Measurements from ENCODE around the gene KSR1. TPM values are rescaled to one million over a fixed set of nuclear protein-coding genes. Genes with fewer than 3 reads are reported as not detected.
"Not testable (repeated sequence)": the region's sequence is repeated elsewhere in the genome, so short reads cannot be mapped to it uniquely, and the experiment has no call there.

Gene KSR1
- total and polyA plus RNA-seq, 9 donors, result 43.3 to 112 (median 71.6) TPM

GRCh38 chr17:27660436-27660835 is 204.2 kb downstream of the KSR1 start:
- H3K4me3 ChIP-seq (ENCODE audit: low read length), result no peak overlapping the region
- DNase-seq, result no peak
- H3K27me3 ChIP-seq (ENCODE audit: control insufficient read depth, insufficient read depth, low read length), result no peaks in the 10 kb centered on the region
- H3K4me1 ChIP-seq (ENCODE audit: control insufficient read depth, insufficient read depth, low read length), result no peaks in the 10 kb centered on the region
- no peaks in the 10 kb centered on the region for H3K9me3 ChIP-seq (replicated peaks; ENCODE audit: control insufficient read depth, low read depth, low read length)
- H3K27ac ChIP-seq (ENCODE audit: low read length), result no peak overlapping the region
- no CpG with 5 or more reads among the region's 3 CpGs for WGBS (ENCODE audit: insufficient coverage)
- no peaks in the 10 kb centered on the region for H3K36me3 ChIP-seq (ENCODE audit: control insufficient read depth, insufficient read depth, low read length)

- H3K4me3 ChIP-seq (ENCODE audit: low read length), result no peak overlapping the region
- H3K27me3 ChIP-seq (ENCODE audit: control insufficient read depth, insufficient read depth, low read length), result no peaks in the 10 kb centered on the region
- WGBS (ENCODE audit: insufficient coverage), result 75% methylated on average over 5 of the region's 8 CpGs
- DNase-seq, result no peak
- H3K27ac ChIP-seq (ENCODE audit: low read length), result no peak overlapping the region
- no peaks in the 10 kb centered on the region for H3K36me3 ChIP-seq (ENCODE audit: control insufficient read depth, insufficient read depth, low read length)
- H3K4me1 ChIP-seq (ENCODE audit: control insufficient read depth, insufficient read depth, low read length), result no peaks in the 10 kb centered on the region
- H3K9me3 ChIP-seq (replicated peaks; ENCODE audit: control insufficient read depth, low read depth, low read length), result no peaks in the 10 kb centered on the region
Measured at GRCh38 chr17:27663936-27664605, 207.8 kb downstream of the KSR1 start.

GRCh38 chr17:27664606-27664965 is 208.3 kb downstream of the KSR1 start:
- 71% methylated on average over 1 of the region's 2 CpGs for WGBS (ENCODE audit: insufficient coverage)
- H3K4me3 ChIP-seq (ENCODE audit: low read length), result no peak overlapping the region
- DNase-seq, result no peak
- no peaks in the 10 kb centered on the region for H3K9me3 ChIP-seq (replicated peaks; ENCODE audit: control insufficient read depth, low read depth, low read length)
- H3K4me1 ChIP-seq (ENCODE audit: control insufficient read depth, insufficient read depth, low read length), result no peaks in the 10 kb centered on the region
- no peak overlapping the region for H3K27ac ChIP-seq (ENCODE audit: low read length)
- H3K36me3 ChIP-seq (ENCODE audit: control insufficient read depth, insufficient read depth, low read length), result no peaks in the 10 kb centered on the region
- no peaks in the 10 kb centered on the region for H3K27me3 ChIP-seq (ENCODE audit: control insufficient read depth, insufficient read depth, low read length)

- Histone ChIP-seq H3K27ac (ENCODE audit: low read length) (no peak overlapping the region), H3K4me1 (ENCODE audit: control insufficient read depth, insufficient read depth, low read length) (no peaks in the 10 kb centered on the region), H3K4me3 (ENCODE audit: low read length) (no peak overlapping the region), H3K9me3 (replicated peaks; ENCODE audit: control insufficient read depth, low read depth, low read length) (no peaks in the 10 kb centered on the region), H3K27me3 (ENCODE audit: control insufficient read depth, insufficient read depth, low read length) (no peaks in the 10 kb centered on the region), H3K36me3 (ENCODE audit: control insufficient read depth, insufficient read depth, low read length) (no peaks in the 10 kb centered on the region)
- no peak for DNase-seq
- WGBS (ENCODE audit: insufficient coverage), result no CpG with 5 or more reads among the region's 4 CpGs
Measured at GRCh38 chr17:27665549-27665948, 209.3 kb downstream of the KSR1 start.

GRCh38 chr17:27666270-27666669 is 210.0 kb downstream of the KSR1 start:
- not testable (repeated sequence) for H3K4me3 ChIP-seq (ENCODE audit: low read length); H3K27me3 ChIP-seq (ENCODE audit: control insufficient read depth, insufficient read depth, low read length); H3K9me3 ChIP-seq (replicated peaks; ENCODE audit: control insufficient read depth, low read depth, low read length); H3K4me1 ChIP-seq (ENCODE audit: control insufficient read depth, insufficient read depth, low read length); H3K36me3 ChIP-seq (ENCODE audit: control insufficient read depth, insufficient read depth, low read length); DNase-seq; H3K27ac ChIP-seq (ENCODE audit: low read length)
- 54% methylated on average over 3 of the region's 6 CpGs for WGBS (ENCODE audit: insufficient coverage)

GRCh38 chr17:27666831-27667560 is 210.7 kb downstream of the KSR1 start:
- H3K4me1 ChIP-seq (ENCODE audit: control insufficient read depth, insufficient read depth, low read length), result no peaks in the 10 kb centered on the region
- no peaks in the 10 kb centered on the region for H3K9me3 ChIP-seq (replicated peaks; ENCODE audit: control insufficient read depth, low read depth, low read length)
- DNase-seq, result no peak
- no peak overlapping the region for H3K4me3 ChIP-seq (ENCODE audit: low read length)
- 76% methylated on average over 3 of the region's 11 CpGs for WGBS (ENCODE audit: insufficient coverage)
- H3K27ac ChIP-seq (ENCODE audit: low read length), result no peak overlapping the region
- no peaks in the 10 kb centered on the region for H3K27me3 ChIP-seq (ENCODE audit: control insufficient read depth, insufficient read depth, low read length)
- no peaks in the 10 kb centered on the region for H3K36me3 ChIP-seq (ENCODE audit: control insufficient read depth, insufficient read depth, low read length)

GRCh38 chr17:27667656-27668487 is 211.6 kb downstream of the KSR1 start:
- H3K4me3 ChIP-seq (ENCODE audit: low read length), result no peak overlapping the region
- H3K27ac ChIP-seq (ENCODE audit: low read length), result no peak overlapping the region
- no peaks in the 10 kb centered on the region for H3K36me3 ChIP-seq (ENCODE audit: control insufficient read depth, insufficient read depth, low read length)
- DNase-seq, result no peak
- H3K4me1 ChIP-seq (ENCODE audit: control insufficient read depth, insufficient read depth, low read length), result no peaks in the 10 kb centered on the region
- H3K9me3 ChIP-seq (replicated peaks; ENCODE audit: control insufficient read depth, low read depth, low read length), result no peaks in the 10 kb centered on the region
- 79% methylated on average over 12 of the region's 12 CpGs for WGBS (ENCODE audit: insufficient coverage)
- H3K27me3 ChIP-seq (ENCODE audit: control insufficient read depth, insufficient read depth, low read length), result no peaks in the 10 kb centered on the region

GRCh38 chr17:27668488-27668823 is 212.2 kb downstream of the KSR1 start:
- WGBS (ENCODE audit: insufficient coverage), result 29% methylated on average over 2 of the region's 2 CpGs
- no peaks in the 10 kb centered on the region for H3K4me1 ChIP-seq (ENCODE audit: control insufficient read depth, insufficient read depth, low read length)
- H3K4me3 ChIP-seq (ENCODE audit: low read length), result no peak overlapping the region
- no peaks in the 10 kb centered on the region for H3K9me3 ChIP-seq (replicated peaks; ENCODE audit: control insufficient read depth, low read depth, low read length)
- H3K36me3 ChIP-seq (ENCODE audit: control insufficient read depth, insufficient read depth, low read length), result no peaks in the 10 kb centered on the region
- DNase-seq, result no peak
- no peak overlapping the region for H3K27ac ChIP-seq (ENCODE audit: low read length)
- H3K27me3 ChIP-seq (ENCODE audit: control insufficient read depth, insufficient read depth, low read length), result no peaks in the 10 kb centered on the region

GRCh38 chr17:27669136-27669535 is 212.9 kb downstream of the KSR1 start:
- no peaks in the 10 kb centered on the region for H3K27me3 ChIP-seq (ENCODE audit: control insufficient read depth, insufficient read depth, low read length)
- no peaks in the 10 kb centered on the region for H3K36me3 ChIP-seq (ENCODE audit: control insufficient read depth, insufficient read depth, low read length)
- no peak for DNase-seq
- no peak overlapping the region for H3K27ac ChIP-seq (ENCODE audit: low read length)
- H3K9me3 ChIP-seq (replicated peaks; ENCODE audit: control insufficient read depth, low read depth, low read length), result no peaks in the 10 kb centered on the region
- WGBS (ENCODE audit: insufficient coverage), result 81% methylated on average over 7 of the region's 7 CpGs
- H3K4me3 ChIP-seq (ENCODE audit: low read length), result no peak overlapping the region
- no peaks in the 10 kb centered on the region for H3K4me1 ChIP-seq (ENCODE audit: control insufficient read depth, insufficient read depth, low read length)

GRCh38 chr17:27669850-27670249 is 213.6 kb downstream of the KSR1 start:
- 75% methylated on average over 3 of the region's 5 CpGs for WGBS (ENCODE audit: insufficient coverage)
- Histone ChIP-seq H3K27ac (ENCODE audit: low read length) (no peak overlapping the region), H3K36me3 (ENCODE audit: control insufficient read depth, insufficient read depth, low read length) (no peaks in the 10 kb centered on the region), H3K27me3 (ENCODE audit: control insufficient read depth, insufficient read depth, low read length) (no peaks in the 10 kb centered on the region), H3K9me3 (replicated peaks; ENCODE audit: control insufficient read depth, low read depth, low read length) (no peaks in the 10 kb centered on the region), H3K4me1 (ENCODE audit: control insufficient read depth, insufficient read depth, low read length) (no peaks in the 10 kb centered on the region), H3K4me3 (ENCODE audit: low read length) (no peak overlapping the region)
- no peak for DNase-seq
